Duodenal mucosa (tissue), 2 donors: ENCODE results near the gene TTR.

ENCODE experiments used
- H3K27ac ChIP-seq: one replicate; pipeline ENCODE4 v1.7.0; 2013; ENCODE audit warnings: low read depth, low read length
- H3K27me3 ChIP-seq, 2 donors: one replicate each; pipeline ENCODE4 v1.7.0; 2013; ENCODE audit warnings: low read length in 2 of 2, control low read depth in 1 of 2; ENCODE audit not compliant: insufficient read depth in 2 of 2, control insufficient read depth in 1 of 2
- H3K36me3 ChIP-seq, 2 donors: one replicate each; pipeline ENCODE4 v1.7.0; 2013; ENCODE audit warnings: low read length in 2 of 2, control low read depth in 1 of 2; ENCODE audit not compliant: insufficient read depth in 2 of 2, control insufficient read depth in 1 of 2
- H3K4me1 ChIP-seq, 2 donors: one replicate each; pipeline ENCODE4 v1.7.0; 2013; ENCODE audit warnings: low read length in 2 of 2, control low read depth in 1 of 2; ENCODE audit not compliant: insufficient read depth in 2 of 2, control insufficient read depth in 1 of 2
- H3K4me3 ChIP-seq, 2 donors: one replicate each; pipeline ENCODE4 v1.7.0; 2013; ENCODE audit warnings: low read length in 2 of 2, low read depth in 1 of 2
- H3K9ac ChIP-seq, 2 donors: one replicate each; pipeline ENCODE4 v1.7.0; 2013; ENCODE audit warnings: low read length in 2 of 2, low read depth in 1 of 2
- H3K9me3 ChIP-seq, 2 donors: one replicate each; pipeline ENCODE4 v1.7.0; 2013; ENCODE audit warnings: low read length in 2 of 2, control low read depth in 1 of 2; ENCODE audit not compliant: control insufficient read depth in 1 of 2

The TTR gene

GRCh38 chr18:31592506-31593157, 955 bp downstream of the TTR start:
- Histone ChIP-seq H3K27me3 (no peaks in the 10 kb centered on the region), H3K9ac (no peak overlapping the region), H3K9me3 (no peaks in the 10 kb centered on the region), H3K4me3 (no peak overlapping the region), H3K4me1 (peaks cover 0 to 5% of the 10 kb centered on the region in 2 donors), H3K27ac (no peak overlapping the region), H3K36me3 (no peaks in the 10 kb centered on the region)

GRCh38 chr18:31595121-31595771, 3.6 kb downstream of the TTR start:
- Histone ChIP-seq H3K27ac (no peak overlapping the region), H3K4me3 (no peak overlapping the region)

DNA sequence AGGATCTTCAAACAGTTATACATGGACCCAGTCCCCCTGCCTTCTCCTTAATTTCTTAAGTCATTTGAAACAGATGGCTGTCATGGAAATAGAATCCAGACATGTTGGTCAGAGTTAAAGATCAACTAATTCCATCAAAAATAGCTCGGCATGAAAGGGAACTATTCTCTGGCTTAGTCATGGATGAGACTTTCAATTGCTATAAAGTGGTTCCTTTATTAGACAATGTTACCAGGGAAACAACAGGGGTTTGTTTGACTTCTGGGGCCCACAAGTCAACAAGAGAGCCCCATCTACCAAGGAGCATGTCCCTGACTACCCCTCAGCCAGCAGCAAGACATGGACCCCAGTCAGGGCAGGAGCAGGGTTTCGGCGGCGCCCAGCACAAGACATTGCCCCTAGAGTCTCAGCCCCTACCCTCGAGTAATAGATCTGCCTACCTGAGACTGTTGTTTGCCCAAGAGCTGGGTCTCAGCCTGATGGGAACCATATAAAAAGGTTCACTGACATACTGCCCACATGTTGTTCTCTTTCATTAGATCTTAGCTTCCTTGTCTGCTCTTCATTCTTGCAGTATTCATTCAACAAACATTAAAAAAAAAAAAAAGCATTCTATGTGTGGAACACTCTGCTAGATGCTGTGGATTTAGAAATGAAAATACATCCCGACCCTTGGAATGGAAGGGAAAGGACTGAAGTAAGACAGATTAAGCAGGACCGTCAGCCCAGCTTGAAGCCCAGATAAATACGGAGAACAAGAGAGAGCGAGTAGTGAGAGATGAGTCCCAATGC, 4.6 kb downstream of the TTR start:
- Histone ChIP-seq H3K4me1 (peaks cover 0 to 5% of the 10 kb centered on the region in 2 donors), H3K9me3 (no peaks in the 10 kb centered on the region), H3K27me3 (no peaks in the 10 kb centered on the region), H3K36me3 (no peaks in the 10 kb centered on the region), H3K4me3 (no peak overlapping the region), H3K27ac (no peak overlapping the region), H3K9ac (no peak overlapping the region)

More at GRCh38 chr18:31595121-31595771, 3.6 kb downstream of the TTR start:
- Histone ChIP-seq H3K36me3 (no peaks in the 10 kb centered on the region), H3K9me3 (no peaks in the 10 kb centered on the region), H3K9ac (no peak overlapping the region), H3K4me1 (peaks cover 0 to 5% of the 10 kb centered on the region in 2 donors), H3K27me3 (no peaks in the 10 kb centered on the region)

- no peaks in the 10 kb centered on the region for H3K9me3 ChIP-seq
- H3K4me1 ChIP-seq, result no peaks in the 10 kb centered on the region
- H3K4me3 ChIP-seq, result no peak overlapping the region
- no peaks in the 10 kb centered on the region for H3K36me3 ChIP-seq
- H3K27me3 ChIP-seq, result no peaks in the 10 kb centered on the region
- H3K27ac ChIP-seq, result no peak overlapping the region
- no peak overlapping the region for H3K9ac ChIP-seq
These were observed 6.5 kb downstream of the TTR start for GRCh38 chr18:31598021-31598805.

DNA sequence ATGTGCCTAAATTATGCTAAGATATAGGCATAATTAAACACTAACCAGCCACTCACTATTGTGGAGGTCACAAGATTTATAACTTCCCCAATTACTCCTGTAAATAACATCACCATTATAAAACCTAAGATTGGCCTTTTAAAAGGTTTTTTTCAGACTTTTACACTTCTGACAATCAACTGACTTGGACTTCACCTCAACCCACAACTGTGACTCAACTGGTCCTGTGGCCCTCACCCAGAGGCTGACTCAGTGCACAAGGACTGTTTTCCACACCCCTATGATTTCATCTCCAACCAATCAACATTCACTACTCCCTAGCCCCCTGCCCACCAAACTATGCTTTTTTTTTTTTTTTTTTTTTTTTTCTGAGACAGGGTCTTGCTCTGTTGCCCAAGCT, 11.6 kb downstream of the TTR start:
- Histone ChIP-seq H3K36me3 (no peaks in the 10 kb centered on the region), H3K4me3 (no peak overlapping the region), H3K27me3 (no peaks in the 10 kb centered on the region), H3K9me3 (no peaks in the 10 kb centered on the region), H3K9ac (no peak overlapping the region), H3K4me1 (no peaks in the 10 kb centered on the region), H3K27ac (no peak overlapping the region)

GRCh38 chr18:31606265-31606664, 14.6 kb downstream of the TTR start:
- Histone ChIP-seq H3K36me3 (no peaks in the 10 kb centered on the region), H3K27ac (no peak overlapping the region), H3K4me3 (no peak overlapping the region), H3K4me1 (no peaks in the 10 kb centered on the region), H3K27me3 (no peaks in the 10 kb centered on the region), H3K9ac (no peak overlapping the region), H3K9me3 (no peaks in the 10 kb centered on the region)

DNA sequence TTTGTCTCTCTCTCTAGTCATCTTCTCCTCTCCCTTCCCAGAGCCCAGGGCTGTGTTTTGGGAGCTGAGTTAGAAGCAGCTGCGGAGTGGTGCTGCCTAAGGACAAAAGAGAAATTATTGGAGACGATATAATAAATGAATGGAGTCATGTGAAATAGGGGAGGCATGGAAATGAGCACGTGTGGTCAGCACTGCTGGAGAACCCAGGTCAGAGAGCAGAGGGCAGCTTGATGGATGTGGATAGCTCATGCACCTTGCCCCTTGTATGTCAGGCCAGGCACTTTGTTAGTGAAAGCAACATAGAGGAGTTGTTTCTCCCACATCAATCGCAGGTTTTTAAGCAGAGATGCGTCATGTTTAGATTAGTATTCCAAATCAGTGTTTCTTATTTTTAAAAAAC, 15.7 kb downstream of the TTR start:
- Histone ChIP-seq H3K4me3 (no peak overlapping the region), H3K4me1 (no peaks in the 10 kb centered on the region), H3K36me3 (no peaks in the 10 kb centered on the region), H3K9me3 (no peaks in the 10 kb centered on the region), H3K27ac (no peak overlapping the region), H3K27me3 (no peaks in the 10 kb centered on the region), H3K9ac (no peak overlapping the region)

- Histone ChIP-seq H3K27me3 (no peaks in the 10 kb centered on the region), H3K27ac (no peak overlapping the region)
These were observed 18.2 kb downstream of the TTR start for GRCh38 chr18:31609886-31610285.

GRCh38 chr18:31610286-31611205, 18.9 kb downstream of the TTR start:
- Histone ChIP-seq H3K36me3 (no peaks in the 10 kb centered on the region), H3K27ac (no peak overlapping the region), H3K4me1 (no peaks in the 10 kb centered on the region), H3K9ac (no peak overlapping the region), H3K4me3 (no peak overlapping the region), H3K9me3 (no peaks in the 10 kb centered on the region), H3K27me3 (no peaks in the 10 kb centered on the region)

More at GRCh38 chr18:31609886-31610285, 18.2 kb downstream of the TTR start:
- no peak overlapping the region for H3K9ac ChIP-seq
- H3K36me3 ChIP-seq, result no peaks in the 10 kb centered on the region
- H3K4me3 ChIP-seq, result no peak overlapping the region
- no peaks in the 10 kb centered on the region for H3K4me1 ChIP-seq
- no peaks in the 10 kb centered on the region for H3K9me3 ChIP-seq
